Omental fat pad (tissue), 4 donors: Measurements from ENCODE around the gene GPR55. TPM values are rescaled to one million over a fixed set of nuclear protein-coding genes. Genes with fewer than 3 reads are reported as not detected.

Source experiments
- ATAC-seq: fragments of 150-250 bp; one replicate; pipeline ENCODE4 v1.9.1; 2016; ENCODE audit warnings: mild to moderate bottlenecking, moderate library complexity; ENCODE audit not compliant: low FRiP score
- DNase-seq: peaks from one replicate; pipeline ENCODE4 v3.0.0-alpha.2; 2019; ENCODE audit warnings: low spot score
- total RNA-seq, 4 donors: library from RNA; depleted of rRNA; stranded (reverse); fragments of >200 nt; gene quantifications; one replicate each; pipeline ENCODE4 v1.1.0, GENCODE V29; 2016
- TF ChIP-seq, protein P1 (sequence below), 3 donors: fragments of 450-650 bp; IDR thresholded peaks; one replicate each; pipeline ENCODE4 v1.5.1; 2016 to 2017; ENCODE audit warnings: antibody characterized with exemption in 3 of 3, mild to moderate bottlenecking in 3 of 3, moderate library complexity in 2 of 3

Gene GPR55
- total RNA-seq, 4 donors from 2014 or later, result 0.12 to 0.19 TPM; not detected in 2

DNA sequence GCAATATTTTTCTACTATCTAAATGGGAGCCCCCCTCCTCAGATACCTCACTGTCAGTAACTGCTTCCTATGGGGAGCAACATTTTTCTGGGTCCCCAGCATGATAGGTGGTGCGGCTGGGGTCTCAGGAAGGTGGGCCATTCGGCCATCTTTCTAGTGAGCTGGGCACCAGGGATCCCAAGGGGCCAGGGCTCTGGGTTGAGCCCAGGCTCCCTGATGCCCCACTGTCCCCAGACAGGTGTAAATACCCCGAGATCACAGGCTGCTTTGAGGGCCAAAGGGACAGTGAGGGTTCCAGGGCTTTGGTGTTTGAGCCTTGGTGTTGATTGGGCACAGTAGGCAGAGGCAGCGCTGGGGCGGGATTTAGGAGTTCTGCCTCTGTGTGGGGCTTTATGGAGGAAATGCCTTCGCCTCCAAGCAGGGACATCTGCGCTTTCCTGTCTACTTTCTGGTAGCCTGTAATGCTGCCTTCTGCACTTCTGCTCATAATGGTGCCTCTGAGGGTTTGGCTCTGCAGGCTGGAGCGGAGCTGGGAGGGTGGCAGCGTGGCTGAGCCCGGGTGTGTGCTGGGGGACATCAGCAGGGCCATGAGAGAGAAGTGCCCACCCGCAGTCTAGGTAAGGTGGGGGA is 55.0 kb downstream of the GPR55 start:
- no peak for ATAC-seq
- DNase-seq, result no peak
- TF ChIP-seq, protein P1, sequence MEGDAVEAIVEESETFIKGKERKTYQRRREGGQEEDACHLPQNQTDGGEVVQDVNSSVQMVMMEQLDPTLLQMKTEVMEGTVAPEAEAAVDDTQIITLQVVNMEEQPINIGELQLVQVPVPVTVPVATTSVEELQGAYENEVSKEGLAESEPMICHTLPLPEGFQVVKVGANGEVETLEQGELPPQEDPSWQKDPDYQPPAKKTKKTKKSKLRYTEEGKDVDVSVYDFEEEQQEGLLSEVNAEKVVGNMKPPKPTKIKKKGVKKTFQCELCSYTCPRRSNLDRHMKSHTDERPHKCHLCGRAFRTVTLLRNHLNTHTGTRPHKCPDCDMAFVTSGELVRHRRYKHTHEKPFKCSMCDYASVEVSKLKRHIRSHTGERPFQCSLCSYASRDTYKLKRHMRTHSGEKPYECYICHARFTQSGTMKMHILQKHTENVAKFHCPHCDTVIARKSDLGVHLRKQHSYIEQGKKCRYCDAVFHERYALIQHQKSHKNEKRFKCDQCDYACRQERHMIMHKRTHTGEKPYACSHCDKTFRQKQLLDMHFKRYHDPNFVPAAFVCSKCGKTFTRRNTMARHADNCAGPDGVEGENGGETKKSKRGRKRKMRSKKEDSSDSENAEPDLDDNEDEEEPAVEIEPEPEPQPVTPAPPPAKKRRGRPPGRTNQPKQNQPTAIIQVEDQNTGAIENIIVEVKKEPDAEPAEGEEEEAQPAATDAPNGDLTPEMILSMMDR (IDR thresholded peaks at IDR 0.05), result no peak

DNA sequence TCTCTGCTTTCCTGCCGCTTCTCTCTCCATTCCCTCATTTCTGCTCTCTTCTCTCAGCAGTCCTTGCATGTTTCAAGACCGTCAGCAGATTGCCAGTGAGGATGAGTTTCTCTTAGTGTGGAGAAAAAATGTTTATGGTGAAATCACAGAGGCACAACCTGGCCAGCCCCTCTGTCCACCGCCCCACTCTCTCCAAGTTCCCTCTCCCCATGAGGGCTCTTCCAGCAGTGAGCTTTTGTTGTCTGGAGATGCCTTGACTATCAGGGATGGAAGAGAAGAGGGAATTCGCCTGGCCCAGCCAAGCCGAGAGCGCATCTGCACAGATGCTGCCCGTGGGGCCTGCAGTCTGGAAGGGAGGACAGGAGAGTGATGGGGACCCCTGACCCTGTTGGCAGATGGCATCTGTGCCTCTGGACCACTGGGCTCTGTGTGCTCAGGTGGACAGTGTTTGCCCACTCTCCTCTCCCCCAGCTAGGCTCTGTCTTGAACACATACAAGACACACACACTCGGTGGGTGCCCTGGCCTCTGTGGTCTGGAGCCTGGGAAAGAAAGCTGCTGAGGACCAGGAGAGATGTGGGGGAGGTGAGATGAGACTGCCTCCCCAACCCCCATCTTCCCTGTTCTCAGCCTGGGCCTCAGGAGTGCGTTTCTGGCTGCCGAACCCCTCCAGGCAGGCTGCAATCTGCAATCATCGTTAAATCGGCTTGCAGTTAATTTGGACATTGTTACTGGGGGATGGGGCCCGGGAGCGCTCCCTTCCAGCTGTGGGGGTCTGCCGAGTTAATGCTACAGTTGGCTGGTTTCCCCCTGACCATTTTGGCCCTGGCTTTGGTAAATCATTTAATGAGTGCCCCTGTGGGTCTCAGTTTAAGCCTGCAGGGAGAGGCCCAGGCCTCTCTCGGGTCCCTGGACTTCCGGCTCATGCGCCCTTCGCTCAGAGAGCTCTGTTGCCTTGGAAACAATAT is 55.8 kb downstream of the GPR55 start:
- ATAC-seq, result no peak

DNA sequence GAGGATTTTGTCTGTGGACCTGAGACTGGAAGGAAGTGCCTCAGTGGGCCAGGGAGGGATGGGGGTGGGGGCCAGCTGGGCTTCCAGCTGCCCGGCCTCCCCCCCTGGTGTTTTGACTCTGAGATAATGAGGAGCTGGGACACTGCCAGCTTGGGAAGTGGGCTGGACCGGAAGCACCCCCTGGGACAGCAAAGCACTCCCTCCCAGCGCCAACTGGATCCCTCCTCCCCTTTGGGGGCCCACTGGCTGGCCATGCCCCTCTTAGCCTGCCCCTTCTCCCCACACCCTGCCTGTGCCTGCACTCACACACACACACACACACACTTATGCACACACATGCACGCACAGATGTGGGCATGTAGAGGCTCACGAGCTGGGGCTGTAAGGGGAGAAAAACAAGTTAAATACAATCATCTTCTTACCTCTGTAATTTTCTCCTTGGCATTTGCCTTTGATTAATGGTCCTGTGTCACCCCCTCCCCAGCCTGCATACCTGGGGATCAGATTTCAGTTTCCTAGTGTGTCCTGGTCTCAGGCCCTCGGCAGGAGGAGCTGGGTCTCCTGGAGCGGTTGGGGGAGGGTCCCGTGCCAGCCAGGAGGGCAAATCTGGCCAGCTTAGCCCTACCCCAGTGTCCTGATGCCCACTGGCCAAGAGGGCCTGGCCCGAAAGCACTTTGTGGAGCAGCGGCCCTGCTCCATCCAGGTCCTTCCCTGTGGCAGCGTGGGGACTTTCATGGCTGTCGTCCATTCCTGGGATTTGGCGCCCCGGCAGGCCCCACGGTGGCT is 56.7 kb downstream of the GPR55 start:
- DNase-seq, result no peak
- no peak for ATAC-seq
- TF ChIP-seq, protein P1 (IDR thresholded peaks at IDR 0.05), result no peak

More for the DNA sequence above, 55.8 kb downstream of the GPR55 start:
- DNase-seq, result no peak
- TF ChIP-seq, protein P1 (IDR thresholded peaks at IDR 0.05), result no peak

DNA sequence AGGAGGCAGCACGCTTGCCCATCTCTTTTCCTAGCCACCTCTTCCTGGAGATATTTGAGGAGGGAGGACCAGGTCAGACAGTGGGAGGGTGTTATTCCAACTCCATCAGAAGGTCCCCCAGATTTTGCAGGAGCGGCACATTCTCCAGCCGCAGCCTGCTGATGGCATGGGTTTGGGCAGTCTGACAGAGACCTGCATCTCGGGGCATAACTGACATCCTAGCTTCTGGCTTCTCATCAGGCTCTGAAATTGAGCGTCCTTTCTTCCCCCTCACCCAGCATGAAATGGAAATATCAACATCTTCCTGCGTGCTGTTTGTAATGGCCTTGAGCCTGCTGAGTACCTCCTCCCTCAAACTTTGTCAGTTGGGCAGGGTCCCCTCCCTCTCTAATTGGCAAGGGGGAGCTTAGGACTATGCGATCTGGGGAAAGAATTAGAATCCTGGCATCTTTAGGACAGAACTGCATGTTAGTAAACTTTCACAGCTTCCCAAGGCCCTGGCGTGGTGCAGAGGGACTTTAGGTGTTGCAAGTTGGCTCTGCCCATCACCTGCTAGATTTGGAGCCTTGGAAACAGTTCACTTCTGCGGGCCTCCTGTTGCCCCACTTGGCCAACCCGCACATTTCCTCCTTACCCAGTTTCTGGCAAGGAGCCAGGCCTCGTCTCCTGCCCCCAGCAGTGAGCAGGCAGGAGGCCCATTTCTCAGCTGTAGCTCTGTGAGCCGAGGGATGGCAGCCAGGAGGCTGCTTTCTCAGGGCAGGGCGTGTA is 58.1 kb downstream of the GPR55 start:
- no peak for DNase-seq
- TF ChIP-seq, protein P1 (IDR thresholded peaks at IDR 0.05), result no peak
- ATAC-seq, result no peak

DNA sequence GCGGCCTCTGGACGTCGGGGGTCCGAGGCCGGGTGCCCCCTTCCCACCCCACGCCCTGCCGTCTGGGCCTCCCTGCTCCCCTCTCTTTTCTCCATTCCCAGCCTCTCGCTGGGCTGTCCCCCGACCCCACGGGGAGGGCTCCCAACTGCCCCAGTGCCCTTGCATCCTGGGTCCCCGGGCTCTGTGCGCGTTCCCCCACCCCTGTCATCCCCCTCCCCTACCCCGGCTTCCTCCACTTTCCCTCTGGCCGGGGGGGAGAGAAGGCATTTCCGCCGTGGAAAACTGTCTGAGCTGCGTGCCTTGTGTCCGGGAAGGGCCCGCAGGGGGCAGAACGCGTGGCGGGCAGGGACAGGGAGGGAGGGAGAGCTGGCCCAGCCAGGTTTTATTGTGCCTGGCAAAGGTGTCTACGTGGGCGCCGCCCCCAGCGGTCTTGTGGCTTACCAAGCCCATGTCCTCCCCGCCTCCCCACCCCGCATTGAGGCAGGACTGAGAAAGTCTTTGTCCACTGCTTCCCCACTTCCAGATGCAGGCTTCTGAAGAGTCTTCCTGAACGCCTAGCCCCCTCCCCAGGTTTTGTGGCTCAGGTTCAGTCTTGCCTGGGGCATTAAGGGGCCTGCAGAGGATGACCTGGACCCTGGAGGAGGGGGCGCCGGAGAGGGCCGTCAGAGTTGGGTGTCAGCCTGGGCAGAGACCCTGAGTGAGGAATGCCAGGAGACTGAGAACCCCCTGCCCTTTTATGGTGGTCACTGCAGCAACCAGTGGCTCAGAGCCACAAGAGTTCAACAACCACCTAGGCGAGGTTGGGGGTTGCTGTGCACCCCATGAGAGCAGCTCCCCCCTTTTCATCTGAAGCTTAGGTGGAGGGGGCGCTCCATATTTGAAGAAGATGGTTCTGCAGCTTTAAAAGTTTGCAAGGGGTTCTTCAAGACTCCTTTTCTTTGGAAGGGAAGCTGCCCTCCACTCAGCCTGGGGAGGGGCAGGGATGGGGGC is 59.0 kb downstream of the GPR55 start:
- ATAC-seq (no peak), DNase-seq (no peak)
- TF ChIP-seq, protein P1 (IDR thresholded peaks at IDR 0.05), result no peak
